Uterus (tissue), 2 donors: ENCODE results near the gene RRAS2.

ENCODE experiments used
- POLR2A ChIP-seq, 2 donors: fragments of 450-650 bp; IDR thresholded peaks; one replicate each; pipeline ENCODE4 v1.6.1; 2016; ENCODE audit warnings: antibody characterized with exemption in 2 of 2, mild to moderate bottlenecking in 1 of 2, moderate library complexity in 1 of 2
- TF ChIP-seq, protein P1 (sequence below), 4 experiments: fragments of 200-600 bp in 2 of 4; fragments of 450-650 bp in 2 of 4; sonication (generic) in 2 of 4; IDR thresholded peaks; one replicate each; pipeline ENCODE4 v1.5.1; 2016 to 2019; ENCODE audit warnings: antibody characterized with exemption in 4 of 4, mild to moderate bottlenecking in 2 of 4, moderate library complexity in 1 of 4

DNA sequence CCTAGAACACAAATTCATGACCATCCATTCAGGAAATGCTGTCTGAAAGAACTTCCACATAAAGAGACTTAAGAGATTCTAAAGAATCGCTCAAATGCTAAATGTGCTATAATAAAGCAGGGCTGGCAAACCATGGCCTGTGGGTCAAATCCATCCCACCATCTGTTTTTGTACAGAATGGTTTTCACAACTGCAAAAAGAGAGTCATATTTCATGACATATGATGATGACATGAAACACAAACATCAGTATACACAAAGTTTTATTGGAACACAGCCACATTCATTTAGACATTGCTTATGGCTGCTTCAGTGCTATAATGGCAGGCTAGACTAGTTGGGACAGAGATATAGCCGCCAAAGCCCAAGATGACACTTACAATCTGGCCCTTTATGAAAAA, 85.1 kb downstream of the RRAS2 start:
- TF ChIP-seq, protein P1, sequence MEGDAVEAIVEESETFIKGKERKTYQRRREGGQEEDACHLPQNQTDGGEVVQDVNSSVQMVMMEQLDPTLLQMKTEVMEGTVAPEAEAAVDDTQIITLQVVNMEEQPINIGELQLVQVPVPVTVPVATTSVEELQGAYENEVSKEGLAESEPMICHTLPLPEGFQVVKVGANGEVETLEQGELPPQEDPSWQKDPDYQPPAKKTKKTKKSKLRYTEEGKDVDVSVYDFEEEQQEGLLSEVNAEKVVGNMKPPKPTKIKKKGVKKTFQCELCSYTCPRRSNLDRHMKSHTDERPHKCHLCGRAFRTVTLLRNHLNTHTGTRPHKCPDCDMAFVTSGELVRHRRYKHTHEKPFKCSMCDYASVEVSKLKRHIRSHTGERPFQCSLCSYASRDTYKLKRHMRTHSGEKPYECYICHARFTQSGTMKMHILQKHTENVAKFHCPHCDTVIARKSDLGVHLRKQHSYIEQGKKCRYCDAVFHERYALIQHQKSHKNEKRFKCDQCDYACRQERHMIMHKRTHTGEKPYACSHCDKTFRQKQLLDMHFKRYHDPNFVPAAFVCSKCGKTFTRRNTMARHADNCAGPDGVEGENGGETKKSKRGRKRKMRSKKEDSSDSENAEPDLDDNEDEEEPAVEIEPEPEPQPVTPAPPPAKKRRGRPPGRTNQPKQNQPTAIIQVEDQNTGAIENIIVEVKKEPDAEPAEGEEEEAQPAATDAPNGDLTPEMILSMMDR (IDR thresholded peaks at IDR 0.05), result no peak
- TF ChIP-seq POLR2A (IDR thresholded peaks at IDR 0.05), result no peak
